T-helper 17 cell (primary cell): ENCODE data around the gene NUAK1. TPM values are rescaled to one million over a fixed set of nuclear protein-coding genes. Genes with fewer than 3 reads are reported as not detected.
"Not testable (repeated sequence)": the region's sequence is repeated elsewhere in the genome, so short reads cannot be mapped to it uniquely, and the experiment has no call there.

Experiments
- ATAC-seq: fragments of 150-1000 bp; cut with Tn5 transposase; 2 replicates; pipeline ENCODE4 v1.10.0; 2021; ENCODE audit warnings: mild to moderate bottlenecking, moderate library complexity
- DNase-seq, 3 donors: peaks; one replicate each; pipeline versions ENCODE4 v3.0.0 to v3.0.0-alpha.2; 2020 to 2021
- H3K9me3 ChIP-seq: one replicate; pipeline ENCODE4 v1.7.0; 2013; ENCODE audit warnings: low read length, mild to moderate bottlenecking; ENCODE audit not compliant: control insufficient read depth, poor library complexity, severe bottlenecking
- H3K27ac Mint-ChIP-seq: one replicate; pipeline ENCODE4 v1.8.0; 2022; ENCODE audit warnings: mild to moderate bottlenecking, moderate library complexity, mixed read lengths
- H3K27me3 Mint-ChIP-seq: one replicate; pipeline ENCODE4 v1.8.0; 2022; ENCODE audit warnings: mixed read lengths
- H3K36me3 Mint-ChIP-seq: one replicate; pipeline ENCODE4 v1.8.0; 2022; ENCODE audit warnings: low read depth, mixed read lengths
- H3K4me1 Mint-ChIP-seq: one replicate; pipeline ENCODE4 v1.8.0; 2022; ENCODE audit warnings: mild to moderate bottlenecking, mixed read lengths
- H3K4me3 Mint-ChIP-seq: one replicate; pipeline ENCODE4 v1.8.0; 2022; ENCODE audit warnings: mild to moderate bottlenecking, moderate library complexity, mixed read lengths
- total RNA-seq, 4 donors: library from RNA in 2 of 4; stranded (reverse) in 2 of 4; gene quantifications; one replicate each; pipeline ENCODE4 v1.2.3 and lab custom pipeline; 2022 to 2026

Gene NUAK1
- total RNA-seq, 2 donors from 2014 or later: 0.05 TPM; not detected in 1

DNA sequence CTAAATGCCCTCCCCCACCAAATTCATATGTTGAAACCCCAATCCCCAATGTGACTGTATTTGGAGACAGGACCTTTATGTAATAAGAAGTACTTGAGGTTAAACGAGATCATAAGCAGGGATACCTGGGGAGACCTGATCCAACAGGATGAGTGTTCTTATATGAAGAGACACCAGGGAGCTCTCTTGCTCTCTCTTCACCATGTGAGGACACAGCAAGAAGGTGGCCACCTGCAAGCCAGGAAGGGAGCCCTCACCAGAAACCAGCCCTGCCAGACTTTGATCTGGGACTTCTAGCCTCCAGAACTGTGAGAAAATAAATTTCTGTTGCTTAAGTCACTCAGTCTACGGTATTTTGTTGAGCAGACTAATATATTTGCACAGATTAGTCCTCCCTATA, 113.6 kb downstream of the NUAK1 start:
- no peak for ATAC-seq
- peaks cover 17% of the 10 kb centered on the region for H3K27me3 Mint-ChIP-seq
- no peaks in the 10 kb centered on the region for H3K36me3 Mint-ChIP-seq
- no peak for DNase-seq
- H3K4me1 Mint-ChIP-seq: no peaks in the 10 kb centered on the region
- no peaks in the 10 kb centered on the region for H3K9me3 ChIP-seq
- no peak overlapping the region for H3K27ac Mint-ChIP-seq
- no peak overlapping the region for H3K4me3 Mint-ChIP-seq

- peaks cover 13% of the 10 kb centered on the region for H3K27me3 Mint-ChIP-seq
- H3K4me3 Mint-ChIP-seq: no peak overlapping the region
- H3K36me3 Mint-ChIP-seq: no peaks in the 10 kb centered on the region
- no peak overlapping the region for H3K27ac Mint-ChIP-seq
- no peaks in the 10 kb centered on the region for H3K4me1 Mint-ChIP-seq
- no peak for ATAC-seq
- no peak for DNase-seq
- no peaks in the 10 kb centered on the region for H3K9me3 ChIP-seq
Observed at GRCh38 chr12:106023039-106023438, 115.7 kb downstream of the NUAK1 start.

DNA sequence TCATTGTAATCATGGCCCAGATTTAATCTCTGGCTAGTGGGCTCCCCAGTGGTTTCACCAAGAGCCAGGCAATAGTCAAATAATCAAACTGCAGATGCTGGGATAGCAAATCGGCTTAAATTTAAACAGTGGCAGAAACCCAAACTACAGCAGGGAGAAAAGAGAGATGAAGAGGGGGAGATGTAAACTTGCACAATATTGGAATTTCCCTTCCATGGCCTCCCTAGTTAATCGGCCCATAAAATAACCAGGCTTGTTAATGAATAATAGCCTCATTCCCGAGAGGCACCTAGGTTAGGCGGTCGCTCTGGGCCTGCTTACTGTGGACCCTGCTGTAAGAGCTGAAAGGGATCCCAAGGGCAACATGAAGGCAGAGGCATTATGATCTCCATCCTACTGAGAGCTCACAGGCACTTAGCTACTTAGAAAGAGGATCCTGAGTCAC, 116.2 kb downstream of the NUAK1 start:
- Mint-ChIP-seq H3K4me3 (no peak overlapping the region), H3K36me3 (no peaks in the 10 kb centered on the region), H3K27me3 (peaks cover 9% of the 10 kb centered on the region), H3K4me1 (no peaks in the 10 kb centered on the region), H3K27ac (no peak overlapping the region)
- ATAC-seq (no peak), DNase-seq (no peak)
- no peaks in the 10 kb centered on the region for H3K9me3 ChIP-seq

DNA sequence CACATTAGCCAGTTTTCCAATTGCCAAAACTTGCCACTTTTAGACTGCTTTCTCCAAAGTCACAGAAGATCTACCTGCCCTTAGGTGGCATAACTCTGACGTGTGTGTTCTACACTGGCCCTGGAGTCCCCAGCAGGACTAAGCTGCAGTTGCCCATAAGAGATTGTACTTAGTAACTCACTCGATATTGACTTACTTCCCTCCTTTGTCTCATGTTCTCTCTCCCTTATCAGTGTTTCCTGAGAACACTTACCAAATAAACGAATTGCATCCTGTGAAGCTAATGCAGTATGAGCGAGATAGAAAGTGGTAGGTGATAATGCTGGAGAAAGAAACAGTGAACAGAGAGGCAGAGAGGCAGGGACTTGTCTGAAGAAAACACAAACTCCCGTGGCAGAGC, 117.2 kb downstream of the NUAK1 start:
- no peaks in the 10 kb centered on the region for H3K36me3 Mint-ChIP-seq
- DNase-seq: no peak
- peaks cover under 1% of the 10 kb centered on the region for H3K27me3 Mint-ChIP-seq
- no peak overlapping the region for H3K4me3 Mint-ChIP-seq
- no peaks in the 10 kb centered on the region for H3K4me1 Mint-ChIP-seq
- no peak overlapping the region for H3K27ac Mint-ChIP-seq
- no peaks in the 10 kb centered on the region for H3K9me3 ChIP-seq
- ATAC-seq: no peak

GRCh38 chr12:106020736-106021135, 118.0 kb downstream of the NUAK1 start:
- no peaks in the 10 kb centered on the region for H3K36me3 Mint-ChIP-seq
- ATAC-seq (no peak), DNase-seq (no peak)
- H3K9me3 ChIP-seq: no peaks in the 10 kb centered on the region
- H3K4me1 Mint-ChIP-seq: no peaks in the 10 kb centered on the region
- no peak overlapping the region for H3K4me3 Mint-ChIP-seq
- no peak overlapping the region for H3K27ac Mint-ChIP-seq
- no peaks in the 10 kb centered on the region for H3K27me3 Mint-ChIP-seq

GRCh38 chr12:106019144-106019543, 119.6 kb downstream of the NUAK1 start:
- Mint-ChIP-seq H3K27ac (no peak overlapping the region), H3K4me3 (no peak overlapping the region), H3K27me3 (peaks cover 1% of the 10 kb centered on the region), H3K4me1 (no peaks in the 10 kb centered on the region), H3K36me3 (no peaks in the 10 kb centered on the region)
- ATAC-seq (no peak), DNase-seq (no peak)
- no peaks in the 10 kb centered on the region for H3K9me3 ChIP-seq

GRCh38 chr12:106018286-106018685, 120.5 kb downstream of the NUAK1 start:
- H3K27ac Mint-ChIP-seq: no peak overlapping the region
- no peaks in the 10 kb centered on the region for H3K9me3 ChIP-seq
- H3K4me1 Mint-ChIP-seq: no peaks in the 10 kb centered on the region
- H3K27me3 Mint-ChIP-seq: peaks cover 7% of the 10 kb centered on the region
- ATAC-seq (no peak), DNase-seq (no peak)
- no peak overlapping the region for H3K4me3 Mint-ChIP-seq
- H3K36me3 Mint-ChIP-seq: no peaks in the 10 kb centered on the region

- not testable (repeated sequence) for H3K36me3 Mint-ChIP-seq, ATAC-seq, DNase-seq, H3K9me3 ChIP-seq, H3K4me1 Mint-ChIP-seq, H3K27me3 Mint-ChIP-seq, H3K4me3 Mint-ChIP-seq, H3K27ac Mint-ChIP-seq
Observed at GRCh38 chr12:106016601-106017278, 122.0 kb downstream of the NUAK1 start.

DNA sequence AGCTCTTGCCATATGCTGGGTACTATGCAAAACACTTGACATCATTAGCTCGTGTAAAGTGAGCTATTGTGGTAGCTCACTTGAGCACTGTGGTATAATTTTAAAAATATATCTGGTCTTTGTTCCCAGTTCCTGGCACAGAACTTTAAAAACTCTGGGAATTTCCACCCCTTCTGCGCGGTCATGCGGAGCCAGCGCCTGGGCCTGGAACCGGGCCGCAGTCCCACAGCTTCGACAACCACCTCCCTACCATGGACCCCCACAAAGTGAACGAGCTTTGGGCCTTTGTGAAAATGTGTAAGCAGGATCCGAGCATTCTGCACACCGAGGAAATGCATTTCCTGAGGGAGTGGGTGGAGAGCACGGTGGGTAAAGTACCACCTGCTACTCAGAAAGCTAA, 123.1 kb downstream of the NUAK1 start:
- no peak overlapping the region for H3K4me3 Mint-ChIP-seq
- H3K27me3 Mint-ChIP-seq: peaks cover 7% of the 10 kb centered on the region
- no peaks in the 10 kb centered on the region for H3K36me3 Mint-ChIP-seq

DNA sequence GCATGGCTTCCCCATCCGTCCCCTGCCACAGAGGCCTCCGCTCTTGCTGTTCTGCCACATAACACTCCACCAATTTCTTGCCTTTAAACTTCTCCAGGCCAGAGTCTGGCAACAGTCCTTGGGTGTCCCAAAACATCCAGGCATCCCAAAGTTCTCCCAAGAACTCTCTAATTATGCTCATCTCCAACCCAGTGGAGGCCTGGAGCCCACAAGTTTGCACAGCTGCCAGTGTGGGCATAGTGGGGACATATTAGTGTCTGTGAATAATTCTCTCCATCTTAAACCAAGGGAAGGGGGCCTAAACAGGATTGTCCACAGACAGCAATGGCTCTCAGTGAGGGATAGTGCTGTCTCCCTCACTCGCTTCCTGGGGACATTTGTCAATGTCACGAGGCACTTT, 124.8 kb downstream of the NUAK1 start:
- no peaks in the 10 kb centered on the region for H3K9me3 ChIP-seq
- Mint-ChIP-seq H3K4me1 (no peaks in the 10 kb centered on the region), H3K36me3 (no peaks in the 10 kb centered on the region), H3K4me3 (no peak overlapping the region), H3K27me3 (peaks cover 7% of the 10 kb centered on the region), H3K27ac (no peak overlapping the region)
- ATAC-seq: no peak
- DNase-seq: no peak

More for the DNA sequence above, 123.1 kb downstream of the NUAK1 start:
- no peak for DNase-seq
- H3K9me3 ChIP-seq: no peaks in the 10 kb centered on the region
- Mint-ChIP-seq H3K4me1 (no peaks in the 10 kb centered on the region), H3K27ac (no peak overlapping the region)
- ATAC-seq: no peak

Other genes with a start within 250 kb of the NUAK1 start
- 10 to 100 TPM; 12.4 to 14.4 TPM for gene CKAP4, start 109.1 kb upstream of the NUAK1 start, total RNA-seq
- gene TCP11L2, start 163.8 kb upstream of the NUAK1 start, total RNA-seq: 100 to 1,000 TPM; 134 to 148 TPM
- gene POLR3B, start 218.8 kb upstream of the NUAK1 start, total RNA-seq: 1 to 10 TPM; 4.0 to 9.2 TPM